A172 (cell line): ENCODE results near the gene GPR132. TPM values are rescaled to one million over a fixed set of nuclear protein-coding genes. Genes with fewer than 3 reads are reported as not detected.

Source experiments
- total RNA-seq: library from RNA; depleted of rRNA; stranded (reverse); fragments of >200 nt; shearing (Covaris generic); gene quantifications from 2 replicates; pipeline ENCODE4 v1.2.3, GENCODE V29; 2014; rRNA removed

GPR132 gene
- total RNA-seq, 1 experiment from 2014 or later: not detected

Other genes with a start within 250 kb of the GPR132 start
- 9.8 and 11.2 TPM in 2 replicates for gene CEP170B, start 200.2 kb downstream of the GPR132 start, total RNA-seq
- gene PLD4, start 140.6 kb downstream of the GPR132 start, total RNA-seq: not detected in 2 replicates
- gene AHNAK2, start 87.1 kb downstream of the GPR132 start, total RNA-seq: 162 and 191 TPM in 2 replicates
- gene CLBA1, start 79.6 kb downstream of the GPR132 start, total RNA-seq: 9.9 and 11.1 TPM in 2 replicates
- gene CDCA4, start 44.3 kb downstream of the GPR132 start, total RNA-seq: 37.2 and 40.4 TPM in 2 replicates
- gene JAG2, start 103.3 kb upstream of the GPR132 start, total RNA-seq: 6.5 and 9.8 TPM in 2 replicates
- 19.9 and 23.1 TPM in 2 replicates for gene NUDT14, start 115.9 kb upstream of the GPR132 start, total RNA-seq
- gene BTBD6, start 183.1 kb upstream of the GPR132 start, total RNA-seq: not detected in 2 replicates
- gene BRF1, start 235.6 kb upstream of the GPR132 start, total RNA-seq: 12.0 and 16.2 TPM in 2 replicates
- 29.8 and 35.9 TPM in 2 replicates for gene PACS2, start 249.3 kb upstream of the GPR132 start, total RNA-seq